ENCODE data around the gene RAMP2. TPM values are rescaled to one million over a fixed set of nuclear protein-coding genes. Genes with fewer than 3 reads are reported as not detected.
A peak's percentile ranks its signal among the peaks of the same experiment; 100 is the strongest.

RAMP2 gene
- total and polyA plus RNA-seq, 2 of the 13 experiments (the other 11 are each of a cell fraction or from before 2014, with no cell fraction given), result 1.4 to 5.2 TPM

DNA sequence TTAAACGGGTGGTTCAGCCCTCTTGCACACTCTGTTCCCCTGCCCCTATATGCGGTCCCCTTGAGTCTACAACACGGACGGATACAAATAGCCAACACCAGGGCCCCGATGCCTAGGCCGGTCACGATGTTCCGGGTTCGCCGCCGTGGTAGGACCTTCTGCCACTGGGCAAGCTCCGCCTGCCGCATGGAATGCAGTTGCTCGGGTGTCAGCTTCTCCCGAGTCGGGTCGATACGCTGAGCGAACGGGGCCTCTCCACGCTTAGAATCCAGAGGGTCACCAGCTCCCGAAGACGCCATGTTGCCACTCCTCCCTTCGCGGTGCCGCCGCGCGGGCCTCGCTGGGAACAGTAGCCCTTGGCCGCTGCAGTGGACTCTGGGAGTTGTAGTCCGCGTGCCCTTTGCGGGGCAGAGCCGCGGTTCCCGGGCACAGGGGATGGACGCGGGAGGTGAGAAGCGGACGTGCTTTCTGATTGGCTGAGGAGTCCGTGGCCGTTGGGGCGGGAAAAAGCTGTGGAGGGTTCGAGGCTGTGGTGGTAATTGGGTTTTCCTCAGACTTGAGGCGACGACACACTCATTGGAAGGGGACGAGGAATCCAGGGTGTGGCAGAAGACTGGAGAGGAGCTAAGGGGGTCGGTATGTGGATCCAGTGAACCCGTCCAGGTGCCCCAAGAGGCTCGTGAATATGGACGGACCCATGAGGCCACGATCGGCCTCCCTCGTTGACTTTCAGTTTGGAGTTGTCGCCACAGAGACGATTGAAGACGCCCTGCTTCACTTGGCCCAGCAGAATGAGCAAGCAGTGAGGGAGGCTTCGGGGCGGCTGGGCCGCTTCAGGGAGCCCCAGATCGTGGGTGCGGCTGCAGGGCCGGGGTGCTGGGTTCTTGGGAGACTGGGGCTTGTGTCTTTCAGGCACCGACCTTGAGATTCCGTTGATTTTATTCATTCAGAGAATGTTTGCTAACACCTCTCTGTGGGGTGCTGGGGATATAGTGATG lies 37.7 kb downstream of the RAMP2 start, which contains the start of the genes CNTD1 and COA3 (continued):
- TF ChIP-seq EP300 (IDR thresholded peaks at IDR 0.05; ENCODE audit: low read depth in 2 of 2, low read length in 2 of 2) (peak in 1 of 2 experiments; percentile 34; a peak in 1 of 4 replicates), EP300 (CRISPR knock-in tag; IDR thresholded peaks at IDR 0.05; ENCODE audit: borderline replicate concordance) (no peak; the same call in 1 of the 2 replicates), ESRRA (CRISPR knock-in tag; IDR thresholded peaks at IDR 0.05; ENCODE audit: low read depth) (peak; percentile 64; the same call in 1 of the 2 replicates), ZNF451 (CRISPR knock-in tag; IDR thresholded peaks at IDR 0.05) (peak; percentile 54), KDM4B (CRISPR knock-in tag; IDR thresholded peaks at IDR 0.05) (peak; percentile 43; the same call in 1 of the 2 replicates), MTA1 (CRISPR knock-in tag; IDR thresholded peaks at IDR 0.05; ENCODE audit: borderline replicate concordance) (peak; percentile 91), SMARCE1 (IDR thresholded peaks at IDR 0.05; ENCODE audit: borderline replicate concordance) (no peak), ZNF557 (CRISPR knock-in tag; IDR thresholded peaks at IDR 0.05) (no peak; the same call in 1 of the 2 replicates), ZBTB20 (CRISPR knock-in tag; IDR thresholded peaks at IDR 0.05; ENCODE audit: borderline replicate concordance, low read depth) (peak; percentile 61; the same call in 1 of the 2 replicates), MED13 (CRISPR knock-in tag; IDR thresholded peaks at IDR 0.05) (no peak; the same call in 1 of the 2 replicates), MYNN (CRISPR knock-in tag; IDR thresholded peaks at IDR 0.05; ENCODE audit: low read depth) (no peak), ZNF598 (CRISPR knock-in tag; IDR thresholded peaks at IDR 0.05; ENCODE audit: borderline replicate concordance) (peak; percentile 92; the same call in 1 of the 2 replicates), NCOA2 (CRISPR knock-in tag; IDR thresholded peaks at IDR 0.05) (peak; percentile 74), KLF9 (CRISPR knock-in tag; IDR thresholded peaks at IDR 0.05; ENCODE audit: low read depth) (peak; percentile 89; the same call in 1 of the 2 replicates), GATAD2A (CRISPR knock-in tag; IDR thresholded peaks at IDR 0.05) (peak; percentile 67; the same call in 1 of the 2 replicates), ZNF800 (CRISPR knock-in tag; IDR thresholded peaks at IDR 0.05) (0 out of 2 replicates have a peak, but pooled peaks have one; percentile 49), MLXIP (CRISPR knock-in tag; IDR thresholded peaks at IDR 0.05; ENCODE audit: borderline replicate concordance) (peak; percentile 77; the same call in 1 of the 2 replicates)
- TF ChIP-seq, protein P1, sequence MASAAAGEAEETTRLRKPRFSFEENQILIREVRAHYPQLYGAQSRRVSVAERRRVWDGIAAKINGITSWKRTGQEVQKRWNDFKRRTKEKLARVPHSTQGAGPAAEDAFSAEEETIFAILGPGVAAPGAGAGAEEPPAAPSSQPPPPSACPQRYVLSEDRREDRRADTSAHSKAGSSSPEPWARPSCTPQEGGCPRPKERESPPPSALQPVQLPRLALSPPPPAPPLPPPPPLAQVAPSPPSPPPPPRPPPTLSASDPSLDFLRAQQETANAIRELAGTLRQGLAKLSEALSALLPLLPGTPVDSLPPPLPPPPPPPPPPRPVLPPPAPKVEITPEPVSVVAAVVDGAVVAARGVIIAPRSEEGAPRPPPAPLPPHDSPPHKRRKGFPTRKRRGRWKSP (CRISPR knock-in tag; IDR thresholded peaks at IDR 0.05), result peak; percentile 91
- TF ChIP-seq, protein P2, sequence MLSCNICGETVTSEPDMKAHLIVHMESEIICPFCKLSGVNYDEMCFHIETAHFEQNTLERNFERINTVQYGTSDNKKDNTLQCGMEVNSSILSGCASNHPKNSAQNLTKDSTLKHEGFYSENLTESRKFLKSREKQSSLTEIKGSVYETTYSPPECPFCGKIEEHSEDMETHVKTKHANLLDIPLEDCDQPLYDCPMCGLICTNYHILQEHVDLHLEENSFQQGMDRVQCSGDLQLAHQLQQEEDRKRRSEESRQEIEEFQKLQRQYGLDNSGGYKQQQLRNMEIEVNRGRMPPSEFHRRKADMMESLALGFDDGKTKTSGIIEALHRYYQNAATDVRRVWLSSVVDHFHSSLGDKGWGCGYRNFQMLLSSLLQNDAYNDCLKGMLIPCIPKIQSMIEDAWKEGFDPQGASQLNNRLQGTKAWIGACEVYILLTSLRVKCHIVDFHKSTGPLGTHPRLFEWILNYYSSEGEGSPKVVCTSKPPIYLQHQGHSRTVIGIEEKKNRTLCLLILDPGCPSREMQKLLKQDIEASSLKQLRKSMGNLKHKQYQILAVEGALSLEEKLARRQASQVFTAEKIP (CRISPR knock-in tag; IDR thresholded peaks at IDR 0.05; ENCODE audit: borderline replicate concordance), result no peak
- TF ChIP-seq, protein P3, sequence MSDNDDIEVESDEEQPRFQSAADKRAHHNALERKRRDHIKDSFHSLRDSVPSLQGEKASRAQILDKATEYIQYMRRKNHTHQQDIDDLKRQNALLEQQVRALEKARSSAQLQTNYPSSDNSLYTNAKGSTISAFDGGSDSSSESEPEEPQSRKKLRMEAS (IDR thresholded peaks at IDR 0.05), result peak; percentile 99
